ENCODE results near the gene SLC29A3.

- no peak for TF ChIP-seq SUZ12 (IDR thresholded peaks at IDR 0.05)
- no peak for TF ChIP-seq FOXK2 (IDR thresholded peaks at IDR 0.05)
- no peak for TF ChIP-seq CTBP1 (IDR thresholded peaks at IDR 0.05; ENCODE audit: borderline replicate concordance)
- TF ChIP-seq FOXA1 (IDR thresholded peaks at IDR 0.05) = no peak
- no peak for TF ChIP-seq FOXM1 (IDR thresholded peaks at IDR 0.05; ENCODE audit: borderline replicate concordance)
- no peak for TF ChIP-seq BHLHE40 (IDR thresholded peaks at IDR 0.05; ENCODE audit: borderline replicate concordance)
- TF ChIP-seq NFRKB (IDR thresholded peaks at IDR 0.05) = no peak
- no peak for TF ChIP-seq SP1 (IDR thresholded peaks at IDR 0.05)
- no peak for TF ChIP-seq HDGF (IDR thresholded peaks at IDR 0.05; ENCODE audit: borderline replicate concordance)
- no peak for TF ChIP-seq ZNF384 (IDR thresholded peaks at IDR 0.05)
- TF ChIP-seq L3MBTL2 (conservative IDR thresholded peaks at IDR 0.05) = no peak
- TF ChIP-seq ARNT (IDR thresholded peaks at IDR 0.05) = no peak
- no peak for TF ChIP-seq TARDBP (IDR thresholded peaks at IDR 0.05)
- no peak for TF ChIP-seq ELF4 (IDR thresholded peaks at IDR 0.05)
Observed at GRCh38 chr10:71398976-71399375, 79.9 kb downstream of the SLC29A3 start.

All from HEK293T (cell line).